CD14-positive monocyte (primary cell): ENCODE measurements around the gene WHRN. TPM values are rescaled to one million over a fixed set of nuclear protein-coding genes. Genes with fewer than 3 reads are reported as not detected.

Source experiments
- DNase-seq, 3 donors: peaks; one replicate each; pipeline ENCODE4 v3.0.0-alpha.2; 2011 to 2022
- H2AFZ ChIP-seq: 2 replicates; pipeline ENCODE4 v1.6.0; 2012; ENCODE audit warnings: mild to moderate bottlenecking, low read depth, low read length, inconsistent platforms; ENCODE audit not compliant: insufficient read depth, poor library complexity, severe bottlenecking
- H3K27ac ChIP-seq, 2 donors: 1 replicate in 1 of 2; 2 replicates in 1 of 2; pipeline ENCODE4 v1.5.1; 2012 to 2013; ENCODE audit warnings: low read length in 2 of 2, control low read depth in 1 of 2, inconsistent platforms in 1 of 2, low read depth in 1 of 2, mild to moderate bottlenecking in 1 of 2
- H3K27me3 ChIP-seq, 2 donors: one replicate each; pipeline versions ENCODE4 v1.6.0 to v1.6.1; 2011 to 2013; ENCODE audit warnings: low read length in 2 of 2; ENCODE audit not compliant: control insufficient read depth in 2 of 2, insufficient read depth in 2 of 2
- H3K36me3 ChIP-seq, 2 donors: replicated peaks in 1 of 2; 1 replicate in 1 of 2; 2 replicates in 1 of 2; pipeline versions ENCODE4 v1.5.1 to v1.6.1; 2012 to 2013; ENCODE audit warnings: low read length in 2 of 2, control low read depth in 1 of 2, inconsistent platforms in 1 of 2, mild to moderate bottlenecking in 1 of 2; ENCODE audit not compliant: insufficient read depth in 2 of 2, control insufficient read depth in 1 of 2
- H3K4me1 ChIP-seq, 2 donors: 1 replicate in 1 of 2; 2 replicates in 1 of 2; pipeline versions ENCODE4 v1.5.1 to v1.6.1; 2012 to 2013; ENCODE audit warnings: low read length in 2 of 2, control low read depth in 1 of 2, inconsistent platforms in 1 of 2, mild to moderate bottlenecking in 1 of 2, moderate library complexity in 1 of 2; ENCODE audit not compliant: insufficient read depth in 2 of 2, control insufficient read depth in 1 of 2
- H3K4me2 ChIP-seq: replicated peaks from 2 replicates; pipeline ENCODE3; 2012; ENCODE audit warnings: low read length, moderate library complexity, mild to moderate bottlenecking; ENCODE audit not compliant: poor library complexity, severe bottlenecking; ENCODE audit errors: extremely low read depth
- H3K4me3 ChIP-seq, 3 experiments: fragments of 200-600 bp in 1 of 3; sonication (generic) in 1 of 3; replicated peaks in 1 of 3; 1 replicate in 2 of 3; 2 replicates in 1 of 3; pipeline ENCODE4 v1.5.1; 2011 to 2013; ENCODE audit warnings: low read length in 3 of 3, mild to moderate bottlenecking in 3 of 3, control low read depth in 2 of 3, low read depth in 2 of 3, inconsistent platforms in 1 of 3, moderate library complexity in 1 of 3
- H3K79me2 ChIP-seq: 2 replicates; pipeline ENCODE4 v1.6.0; 2012; ENCODE audit warnings: mild to moderate bottlenecking, control low read depth, inconsistent platforms, low read length, moderate library complexity; ENCODE audit not compliant: insufficient read depth
- H3K9ac ChIP-seq: 2 replicates; pipeline ENCODE4 v1.6.0; 2017; ENCODE audit warnings: low read length, mild to moderate bottlenecking; ENCODE audit not compliant: insufficient read depth, poor library complexity, severe bottlenecking
- H3K9me3 ChIP-seq, 2 donors: replicated peaks in 1 of 2; 1 replicate in 1 of 2; 2 replicates in 1 of 2; pipeline versions ENCODE4 v1.5.1 to v1.6.1; 2012 to 2013; ENCODE audit warnings: low read length in 2 of 2, control low read depth in 1 of 2; ENCODE audit not compliant: control insufficient read depth in 1 of 2, insufficient read depth in 1 of 2
- H4K20me1 ChIP-seq: 2 replicates; pipeline ENCODE4 v1.6.0; 2012; ENCODE audit warnings: mild to moderate bottlenecking, low read length, control low read depth, moderate library complexity; ENCODE audit not compliant: insufficient read depth
- H3K27ac Mint-ChIP-seq, 7 donors: one replicate each; pipeline ENCODE4 v1.8.0; 2020; ENCODE audit warnings: mild to moderate bottlenecking in 7 of 7, mixed read lengths in 7 of 7, moderate library complexity in 6 of 7, inconsistent platforms in 2 of 7
- H3K27me3 Mint-ChIP-seq, 3 donors: one replicate each; pipeline ENCODE4 v1.8.0; 2021 to 2022; ENCODE audit warnings: low read depth in 3 of 3, mild to moderate bottlenecking in 3 of 3, mixed read lengths in 3 of 3, moderate library complexity in 3 of 3, inconsistent platforms in 1 of 3
- H3K36me3 Mint-ChIP-seq, 2 donors: one replicate each; pipeline ENCODE4 v1.8.0; 2020; ENCODE audit warnings: mixed read lengths in 2 of 2, inconsistent platforms in 1 of 2, mild to moderate bottlenecking in 1 of 2
- H3K4me1 Mint-ChIP-seq: one replicate; pipeline ENCODE4 v1.8.0; 2020; ENCODE audit warnings: mild to moderate bottlenecking, mixed read lengths
- H3K4me3 Mint-ChIP-seq, 2 donors: one replicate each; pipeline ENCODE4 v1.8.0; 2020; ENCODE audit warnings: mild to moderate bottlenecking in 2 of 2, mixed read lengths in 2 of 2, moderate library complexity in 1 of 2
- H3K9me3 Mint-ChIP-seq, 7 donors: one replicate each; pipeline ENCODE4 v1.8.0; 2020 to 2022; ENCODE audit warnings: mixed read lengths in 7 of 7, mild to moderate bottlenecking in 6 of 7, moderate library complexity in 6 of 7, inconsistent platforms in 2 of 7
- CTCF ChIP-seq: fragments of 200-600 bp; IDR thresholded peaks from one replicate; pipeline ENCODE4 v1.8.0; 2022; ENCODE audit warnings: antibody characterized with exemption, mild to moderate bottlenecking
- WGBS: methylation state at CpG from one replicate; pipeline ENCODE4 v1.1.5; 2013; ENCODE audit warnings: missing lambda C conversion rate; ENCODE audit not compliant: insufficient coverage; 5-methylcytosine and 5-hydroxymethylcytosine counted together
- intact Hi-C, 2 donors: fragments of 100-400 bp; cut with micrococcal nuclease; formaldehyde crosslinking; loops; one replicate each; pipeline versions ENCODE4 v1.15.0 to v1.15.1; 2023
- polyA plus RNA-seq, 3 donors: library from polyadenylated mRNA; depleted of rRNA in 1 of 3; unstranded in 2 of 3; stranded (reverse) in 1 of 3; fragments of 300-500 nt in 2 of 3; fragments of >200 nt in 1 of 3; fragmentation: Illumina TruSeq in 2 of 3; gene quantifications; 1 replicate in 2 of 3; 2 replicates in 1 of 3; pipeline ENCODE4 v1.2.3, GENCODE V29; 2012 to 2021

WHRN gene
- polyA plus RNA-seq, 3 donors, result 0.13 to 0.59 (median 0.30) TPM

GRCh38 chr9:114427644-114428043, 77.6 kb downstream of the WHRN start:
- Mint-ChIP-seq H3K27me3 (peaks cover 0 to 8% (median 2%) of the 10 kb centered on the region in 3 donors), H3K36me3 (no peaks in the 10 kb centered on the region), H3K9me3 (no peaks in the 10 kb centered on the region), H3K27ac (peak overlapping the region in 1 of 7 donors; percentile 42), H3K4me3 (no peak overlapping the region), H3K4me1 (no peaks in the 10 kb centered on the region)
- H3K9ac ChIP-seq, result no peak overlapping the region
- no peaks in the 10 kb centered on the region for H3K4me1 ChIP-seq
- H3K4me2 ChIP-seq, result no peak overlapping the region
- TF ChIP-seq CTCF, result no peak
- H3K27ac ChIP-seq, result no peak overlapping the region
- no peak overlapping the region for H2AFZ ChIP-seq
- H3K27me3 ChIP-seq, result no peaks in the 10 kb centered on the region
- intact Hi-C loops, result no loop called here
- DNase-seq, result no peak
- no peaks in the 10 kb centered on the region for H4K20me1 ChIP-seq
- no CpG with 5 or more reads among the region's 4 CpGs for WGBS
- no peak overlapping the region for H3K4me3 ChIP-seq
- H3K79me2 ChIP-seq, result no peaks in the 10 kb centered on the region
- no peaks in the 10 kb centered on the region for H3K9me3 ChIP-seq
- no peaks in the 10 kb centered on the region for H3K36me3 ChIP-seq

- Mint-ChIP-seq H3K9me3 (no peaks in the 10 kb centered on the region), H3K36me3 (no peaks in the 10 kb centered on the region), H3K4me1 (no peaks in the 10 kb centered on the region), H3K27ac (no peak overlapping the region), H3K4me3 (no peak overlapping the region), H3K27me3 (peaks cover 0 to 7% (median 2%) of the 10 kb centered on the region in 3 donors)
- H3K4me2 ChIP-seq, result no peak overlapping the region
- WGBS, result 97% methylated on average over 13 of the region's 18 CpGs
- H3K27ac ChIP-seq, result no peak overlapping the region
- H3K79me2 ChIP-seq, result no peaks in the 10 kb centered on the region
- intact Hi-C loops, result no loop called here
- H3K27me3 ChIP-seq, result no peaks in the 10 kb centered on the region
- no peak overlapping the region for H3K4me3 ChIP-seq
- TF ChIP-seq CTCF, result no peak
- no peaks in the 10 kb centered on the region for H3K36me3 ChIP-seq
- H4K20me1 ChIP-seq, result no peaks in the 10 kb centered on the region
- DNase-seq, result no peak
- H2AFZ ChIP-seq, result no peak overlapping the region
- H3K9me3 ChIP-seq, result no peaks in the 10 kb centered on the region
- no peaks in the 10 kb centered on the region for H3K4me1 ChIP-seq
- no peak overlapping the region for H3K9ac ChIP-seq
These were observed 79.0 kb downstream of the WHRN start for GRCh38 chr9:114426046-114426948.
